IPS-NIHi7 (cell line): ENCODE data around the gene FRMD8.

Experiments
- DNase-seq: peaks from one replicate; pipeline ENCODE4 v3.0.0; 2012; ENCODE audit warnings: mixed read lengths; ENCODE audit errors: extremely low spot score

Gene FRMD8

DNA sequence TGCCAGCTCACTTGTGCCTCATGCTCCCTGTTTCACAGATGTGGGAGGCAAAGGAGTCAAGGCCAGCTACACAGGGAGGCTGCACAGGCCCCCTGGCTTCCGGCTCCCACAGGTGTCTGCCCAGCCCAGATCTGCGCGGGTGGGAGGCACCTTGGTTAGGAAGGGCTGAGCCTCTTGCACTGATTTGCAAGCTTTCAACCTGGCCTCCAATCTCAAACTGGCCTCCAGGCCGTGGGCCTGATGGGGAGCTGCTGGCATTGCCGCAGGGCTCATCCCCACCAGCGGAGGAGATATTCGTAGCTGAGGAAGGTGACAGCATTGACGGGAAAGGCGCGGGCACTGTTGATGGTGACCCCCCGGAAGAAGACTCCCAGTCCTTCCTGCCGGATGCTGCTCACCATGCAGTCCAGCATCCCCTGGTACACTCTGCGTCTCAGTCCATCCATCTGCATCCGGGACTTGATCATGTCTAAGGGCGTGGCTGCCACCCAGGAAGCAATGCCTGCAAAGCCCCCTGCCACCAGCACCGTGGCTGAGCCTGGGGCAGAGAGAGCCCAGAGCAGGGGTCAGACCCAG, 10.2 kb upstream of the FRMD8 start:
- DNase-seq, result no peak

DNA sequence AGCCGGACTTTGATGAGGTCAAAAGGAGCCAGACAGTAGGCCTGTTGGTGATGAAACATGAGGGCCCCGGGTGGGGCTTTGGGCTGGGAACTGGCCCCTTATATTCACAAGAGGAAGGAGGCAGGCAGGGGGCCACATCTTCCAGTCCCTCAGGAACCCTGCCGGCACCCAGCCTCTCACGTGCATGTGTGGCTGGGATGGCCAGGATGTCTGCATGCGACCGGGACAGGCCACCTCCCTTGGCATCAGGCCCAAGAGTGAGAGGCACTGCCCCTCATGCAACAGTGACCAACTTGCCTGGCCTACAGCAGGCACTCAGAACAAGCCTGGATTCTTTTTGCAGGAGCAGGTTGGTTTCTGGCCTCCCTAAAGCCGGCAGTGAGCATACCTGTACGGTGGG, 9.4 kb upstream of the FRMD8 start:
- DNase-seq, result no peak

DNA sequence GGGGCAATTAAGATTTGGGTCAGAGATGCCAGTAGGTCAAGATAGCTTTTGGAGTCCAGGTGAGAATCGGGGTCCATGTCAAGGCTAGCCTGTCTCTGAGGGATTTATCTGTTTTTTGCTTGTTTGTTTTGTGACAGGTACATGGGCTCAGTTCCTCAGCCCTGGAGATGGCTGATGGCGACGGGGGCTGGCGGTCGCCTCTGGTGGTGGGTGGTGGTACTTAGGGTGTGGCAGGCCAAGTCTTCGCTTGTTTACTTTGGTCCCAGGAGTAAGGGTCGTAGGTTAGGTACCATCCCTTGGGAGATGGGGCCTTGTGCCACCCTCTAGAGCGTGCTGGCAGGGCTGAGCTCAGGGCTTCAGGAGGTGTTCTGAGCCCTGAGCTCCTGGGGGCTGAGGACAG, 8.7 kb upstream of the FRMD8 start:
- DNase-seq, result no peak

DNA sequence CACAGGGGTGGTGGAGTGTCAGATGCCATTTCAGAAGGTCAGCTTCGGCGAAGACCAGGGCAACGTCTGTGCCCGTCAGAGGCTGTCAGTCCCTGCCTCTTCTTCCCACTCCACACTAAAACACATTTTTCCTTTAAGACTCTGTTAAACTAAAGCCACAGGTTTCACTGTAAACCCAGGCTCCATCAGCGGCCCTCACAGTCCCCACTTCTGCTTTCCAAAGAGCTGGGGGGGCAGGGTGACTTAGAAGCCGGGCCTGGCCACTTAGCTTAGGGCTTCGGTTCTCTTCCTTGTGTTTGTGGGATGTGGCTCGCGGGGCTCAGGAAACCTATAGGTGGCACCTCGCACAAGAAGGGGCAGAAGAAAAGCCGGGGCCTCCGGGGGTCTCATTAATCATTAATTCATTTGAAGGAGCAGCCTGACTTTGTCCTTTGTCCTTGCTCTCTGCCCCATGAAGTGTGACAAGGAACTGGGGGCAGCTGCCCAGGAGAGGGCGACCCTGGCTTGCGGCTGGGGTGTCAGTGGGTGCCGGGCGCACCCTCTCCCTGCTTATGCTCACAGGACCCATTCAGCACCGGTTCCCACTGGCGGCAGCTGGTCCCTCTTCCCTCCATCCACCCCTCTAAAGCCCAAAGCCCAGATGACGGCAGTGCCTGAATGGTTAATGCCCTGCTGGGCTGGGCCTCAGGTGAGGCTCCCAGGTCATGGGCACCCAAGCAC, 8.1 kb upstream of the FRMD8 start:
- DNase-seq, result no peak

DNA sequence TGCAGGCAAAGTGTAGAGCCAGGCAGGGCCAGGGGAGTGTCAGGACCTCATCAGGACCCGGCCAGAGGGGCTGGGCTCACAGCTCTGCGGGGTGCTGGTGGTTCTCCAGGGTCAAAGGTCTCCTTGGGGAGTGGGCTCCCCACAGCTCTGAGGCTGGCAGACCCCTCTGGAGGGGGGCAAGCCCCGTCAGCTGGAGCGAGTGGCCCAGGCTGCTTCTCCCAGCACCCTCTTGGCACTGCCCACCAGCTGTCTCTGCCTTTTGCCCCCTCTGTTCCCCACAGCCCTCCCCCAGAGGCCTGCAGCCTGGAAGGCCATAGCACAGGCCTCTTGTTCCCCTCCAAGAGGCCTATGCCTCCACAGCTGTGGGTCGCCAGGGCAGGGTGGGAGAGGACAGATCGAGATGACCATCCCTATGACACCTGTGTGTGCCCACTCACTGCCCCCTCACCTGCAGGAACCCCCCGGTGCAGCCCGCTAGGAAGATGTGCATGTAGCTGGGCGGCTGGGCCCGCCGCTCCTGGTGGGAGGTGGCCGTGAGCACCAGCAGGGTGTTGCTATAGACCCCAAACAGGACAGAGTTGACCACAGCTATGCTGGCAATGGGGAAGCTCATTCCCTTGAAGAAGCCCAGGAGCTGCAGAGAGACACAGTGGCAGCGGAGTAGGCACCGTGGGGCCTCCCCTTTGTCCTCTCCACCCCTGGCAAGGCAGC, 7.4 kb upstream of the FRMD8 start:
- DNase-seq, result no peak

DNA sequence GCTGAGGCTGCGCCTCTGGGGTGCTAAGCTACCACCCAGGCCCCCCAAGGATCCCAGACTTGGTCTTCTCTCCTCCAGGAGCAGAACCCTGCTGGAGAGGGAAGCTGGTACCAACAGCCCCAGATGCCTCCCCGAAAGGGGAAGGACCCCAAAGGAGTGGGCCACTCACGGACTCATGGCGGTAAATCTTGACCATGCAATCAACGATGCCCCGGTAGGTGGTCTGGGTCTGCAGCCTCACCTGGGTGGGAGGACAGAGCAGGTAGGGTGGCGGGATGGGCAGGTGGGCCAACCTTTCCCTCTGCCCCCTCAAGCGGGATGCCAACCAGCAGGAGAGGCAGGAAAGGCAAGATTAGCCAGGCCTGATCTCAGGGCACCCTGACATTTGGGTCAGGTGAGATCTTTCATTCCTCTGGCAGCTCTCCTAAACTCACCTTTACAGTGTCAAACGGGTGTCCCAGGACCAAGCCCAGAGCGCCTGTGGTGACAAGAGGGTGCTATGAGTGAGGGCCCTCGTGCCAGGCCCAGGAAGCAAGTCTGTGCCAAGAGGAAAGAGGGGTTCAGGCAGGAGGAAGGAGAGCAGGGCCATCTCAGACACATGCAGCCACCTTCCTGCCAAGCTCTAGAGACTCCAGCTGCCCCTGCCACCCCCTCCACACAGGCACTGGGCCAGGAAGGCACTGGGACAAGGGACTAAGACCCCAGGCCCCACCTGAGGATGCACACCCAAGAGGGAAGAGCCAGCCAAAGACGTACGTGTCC, 6.6 kb upstream of the FRMD8 start:
- no peak for DNase-seq

DNA sequence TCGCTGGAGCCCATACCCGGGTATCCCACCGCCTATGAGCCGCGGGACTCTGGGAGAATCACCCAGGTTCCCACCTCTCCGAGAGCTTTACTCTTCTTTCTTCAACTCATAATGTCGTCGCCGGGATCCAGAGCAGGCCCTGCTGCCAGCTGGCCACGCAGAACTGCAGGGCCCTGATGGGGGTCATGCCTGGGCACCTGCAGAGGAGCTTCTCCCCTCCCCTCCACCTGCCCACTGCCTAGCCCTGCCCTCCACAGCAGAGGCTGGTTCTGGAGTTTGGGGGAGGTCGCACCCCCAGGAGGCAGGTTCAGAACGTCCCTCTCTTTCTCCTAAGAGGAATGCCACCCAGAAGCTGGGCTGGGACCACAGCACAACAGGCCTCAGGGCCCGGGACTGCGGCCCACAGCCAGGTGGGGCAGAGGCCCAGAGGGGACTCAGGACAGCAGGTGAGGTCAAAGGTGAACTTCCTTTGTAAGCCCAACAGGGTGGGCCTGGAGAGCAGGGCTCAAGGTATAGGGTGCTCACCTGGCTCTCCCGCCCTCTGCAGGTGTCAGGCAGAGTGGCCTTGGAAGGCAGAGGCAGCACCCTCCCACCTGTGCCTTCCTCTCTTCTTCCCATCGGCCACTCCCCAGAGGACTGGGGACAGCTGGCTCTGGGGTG, 5.8 kb upstream of the FRMD8 start:
- no peak for DNase-seq

DNA sequence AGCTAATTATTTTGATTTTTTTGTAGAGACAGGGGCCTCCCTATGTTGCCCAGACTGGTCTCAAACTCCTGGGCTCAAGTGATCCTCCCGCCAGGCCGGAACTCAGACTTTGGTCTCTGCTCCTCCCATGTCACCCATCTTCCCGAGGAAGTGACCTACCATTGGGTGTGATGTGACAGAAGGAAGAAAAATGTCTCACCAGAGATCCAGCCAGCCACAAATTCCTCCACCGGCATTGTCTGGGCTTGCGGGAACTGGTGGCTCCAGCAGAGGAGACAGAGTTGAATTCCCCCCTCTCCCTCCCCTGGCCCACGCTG, 4.8 kb upstream of the FRMD8 start:
- no peak for DNase-seq

DNA sequence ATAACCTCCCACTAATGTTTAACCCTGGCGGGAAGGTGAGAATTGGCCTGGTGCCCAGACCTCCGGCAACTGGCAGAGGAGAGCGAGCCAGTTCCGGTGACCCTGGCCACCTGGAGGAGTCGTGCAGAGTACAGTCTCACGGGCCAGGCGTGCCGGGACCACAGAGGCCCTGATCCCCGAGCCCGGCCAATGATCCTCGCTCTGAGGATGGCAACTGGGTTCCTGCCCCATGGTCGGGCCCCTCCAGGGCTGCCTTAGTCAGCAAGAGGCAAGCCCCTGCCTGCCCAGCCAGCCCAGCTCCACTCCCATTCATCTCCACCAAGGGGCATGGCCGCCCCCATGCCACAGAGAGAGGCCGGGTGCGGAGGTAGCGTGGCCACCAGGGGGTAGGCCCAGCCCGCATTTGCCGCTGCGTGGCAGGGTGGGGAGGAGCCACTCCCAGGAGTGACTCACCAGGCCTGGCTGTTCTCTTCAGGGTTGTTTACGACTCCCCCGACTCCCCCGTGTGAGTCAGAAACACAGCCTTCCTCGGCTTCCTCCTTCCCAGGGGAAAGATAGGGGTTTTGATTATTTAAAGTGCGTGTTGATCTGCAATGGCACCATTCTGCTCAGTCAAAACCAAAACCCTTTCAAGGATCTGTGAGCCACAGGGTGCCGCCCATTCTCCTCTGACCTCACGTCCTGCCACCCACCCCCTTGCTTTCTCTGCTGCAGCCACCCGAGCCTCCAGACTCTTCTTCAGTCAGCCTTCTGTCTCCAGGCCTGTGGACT, 4.2 kb upstream of the FRMD8 start, which contains the start of gene SLC25A45:
Gene SLC25A45 (minus strand): TSS at position 614 of the 771 bp plus-strand sequence. CDS start 695 bp downstream, outside the sequence.
- peak; percentile 78 for DNase-seq

DNA sequence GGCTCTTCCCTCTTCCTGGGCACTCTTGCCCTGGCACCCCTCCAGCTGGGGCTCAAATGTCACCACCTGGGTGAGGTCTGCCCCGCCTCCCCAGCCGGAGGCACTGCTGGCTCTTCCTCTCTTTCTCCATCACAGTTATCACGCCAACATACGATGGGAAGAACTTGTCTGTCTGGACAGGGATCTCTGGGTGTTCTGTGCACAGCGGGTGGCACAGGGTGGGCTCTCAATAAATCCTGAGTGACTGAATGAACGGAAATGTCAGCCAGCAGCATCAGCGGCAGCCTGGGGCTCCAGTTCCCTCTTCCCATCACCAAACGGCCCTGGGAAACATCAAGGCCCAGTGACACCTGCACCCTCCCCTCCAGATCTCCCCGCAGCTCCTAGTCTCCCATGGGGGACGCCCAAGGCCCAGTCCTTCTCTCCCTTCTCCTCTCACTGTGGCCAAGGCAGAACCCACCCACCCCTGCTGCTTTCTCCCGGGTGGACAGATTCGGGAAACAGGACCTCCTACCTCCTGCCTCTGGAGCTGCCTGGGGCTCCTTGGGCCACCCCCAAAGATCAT, 3.6 kb upstream of the FRMD8 start:
- no peak for DNase-seq

DNA sequence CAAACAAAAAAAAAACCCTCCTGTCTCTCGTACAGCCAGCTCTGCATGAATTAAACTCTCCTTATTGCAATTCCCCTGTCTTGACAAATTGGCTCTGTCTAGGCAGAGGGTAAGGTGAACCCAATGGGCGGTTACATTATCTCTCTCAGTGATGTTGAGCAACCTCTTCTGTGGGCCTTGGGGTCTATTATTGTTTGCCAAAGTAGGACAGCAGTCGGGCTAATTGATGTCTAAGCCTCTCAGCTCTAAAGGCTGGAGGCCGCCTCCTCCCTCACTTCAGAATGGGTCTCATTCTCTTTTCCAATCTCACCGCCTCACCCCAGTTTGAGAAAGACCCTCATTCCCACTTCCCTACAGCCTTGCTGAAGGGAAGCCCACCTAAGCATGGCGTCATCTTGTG, 2.7 kb upstream of the FRMD8 start:
- no peak for DNase-seq

DNA sequence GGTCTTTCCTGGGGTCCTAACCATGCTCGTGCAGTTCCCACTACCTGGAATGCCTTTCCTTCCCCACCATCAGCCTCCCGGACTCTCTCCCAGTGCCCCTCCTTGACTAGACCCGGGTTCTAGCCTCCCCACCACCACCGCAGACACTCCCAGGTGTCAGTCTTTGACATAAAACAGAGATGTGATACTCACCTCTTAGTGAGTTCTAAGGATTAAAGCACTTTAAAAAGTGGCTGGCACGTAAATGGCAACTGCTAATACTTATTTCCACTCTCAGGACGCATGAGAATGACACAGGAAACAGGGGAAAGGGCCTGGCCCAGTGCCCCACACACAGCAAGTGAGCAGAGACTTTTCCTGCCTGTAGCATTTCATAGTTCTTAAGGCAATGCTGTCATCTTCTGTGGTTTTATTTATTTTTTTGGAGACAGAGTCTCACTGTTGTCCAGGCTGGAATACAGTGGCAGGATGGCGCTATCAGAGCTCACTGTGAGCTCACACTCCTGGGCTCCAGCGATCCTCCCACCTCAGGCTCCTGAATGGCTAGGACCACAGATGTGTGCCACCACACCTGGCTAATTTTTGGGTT, 2.0 kb upstream of the FRMD8 start:
- no peak for DNase-seq

DNA sequence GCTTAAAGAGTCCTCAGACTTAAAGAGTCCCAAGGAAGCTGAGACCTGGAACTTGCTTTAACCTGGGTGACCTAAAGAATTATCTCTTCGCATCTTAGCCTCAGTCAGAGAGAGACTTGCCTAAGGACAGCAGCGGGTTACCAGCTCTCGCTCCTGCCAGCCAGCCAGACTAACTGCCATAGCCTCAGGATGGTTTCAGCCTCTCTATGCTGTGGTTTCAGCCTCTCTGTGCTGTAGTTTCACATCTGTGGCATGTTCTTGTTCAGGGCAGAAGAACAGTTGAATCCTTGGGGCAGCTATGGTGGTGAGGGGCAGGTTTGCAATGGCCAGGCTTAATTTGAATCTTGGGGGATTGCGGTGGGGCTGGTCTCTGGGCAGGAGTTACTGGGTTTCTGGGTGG, 2.3 kb downstream of the FRMD8 start:
- no peak for DNase-seq

DNA sequence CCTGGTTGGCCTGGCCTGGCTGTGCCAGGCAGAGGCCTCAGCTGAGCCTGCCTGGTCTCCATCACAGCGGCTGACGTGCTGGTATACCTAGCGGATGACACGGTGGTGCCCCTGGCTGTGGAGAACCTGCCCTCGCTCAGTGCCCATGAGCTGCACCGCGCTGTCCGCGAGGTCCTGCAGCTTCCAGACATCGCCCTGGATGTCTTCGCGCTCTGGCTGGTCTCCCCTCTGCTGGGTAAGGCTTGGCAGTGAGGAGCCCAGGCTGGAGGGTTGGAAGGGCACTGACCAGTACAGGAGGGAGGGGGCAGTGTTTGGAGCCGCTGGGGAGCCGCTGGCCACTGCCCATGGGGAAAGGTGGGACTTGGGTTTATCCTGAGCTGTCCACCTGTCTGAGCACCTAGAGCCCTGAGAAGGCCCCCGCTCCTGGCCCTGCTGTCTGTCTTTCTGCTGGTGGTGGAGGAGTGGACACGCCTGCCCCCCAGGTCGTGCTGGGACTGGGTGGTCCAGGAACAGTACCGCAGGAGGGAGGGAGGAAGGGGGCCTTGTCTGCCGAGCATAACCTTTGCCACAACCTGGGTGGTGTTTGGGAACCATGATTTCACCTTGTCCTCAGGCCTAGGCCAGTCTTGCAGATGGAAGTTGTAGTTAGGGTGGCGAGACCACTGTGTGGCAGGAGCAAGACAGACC, 3.0 kb downstream of the FRMD8 start:
- DNase-seq, result no peak

DNA sequence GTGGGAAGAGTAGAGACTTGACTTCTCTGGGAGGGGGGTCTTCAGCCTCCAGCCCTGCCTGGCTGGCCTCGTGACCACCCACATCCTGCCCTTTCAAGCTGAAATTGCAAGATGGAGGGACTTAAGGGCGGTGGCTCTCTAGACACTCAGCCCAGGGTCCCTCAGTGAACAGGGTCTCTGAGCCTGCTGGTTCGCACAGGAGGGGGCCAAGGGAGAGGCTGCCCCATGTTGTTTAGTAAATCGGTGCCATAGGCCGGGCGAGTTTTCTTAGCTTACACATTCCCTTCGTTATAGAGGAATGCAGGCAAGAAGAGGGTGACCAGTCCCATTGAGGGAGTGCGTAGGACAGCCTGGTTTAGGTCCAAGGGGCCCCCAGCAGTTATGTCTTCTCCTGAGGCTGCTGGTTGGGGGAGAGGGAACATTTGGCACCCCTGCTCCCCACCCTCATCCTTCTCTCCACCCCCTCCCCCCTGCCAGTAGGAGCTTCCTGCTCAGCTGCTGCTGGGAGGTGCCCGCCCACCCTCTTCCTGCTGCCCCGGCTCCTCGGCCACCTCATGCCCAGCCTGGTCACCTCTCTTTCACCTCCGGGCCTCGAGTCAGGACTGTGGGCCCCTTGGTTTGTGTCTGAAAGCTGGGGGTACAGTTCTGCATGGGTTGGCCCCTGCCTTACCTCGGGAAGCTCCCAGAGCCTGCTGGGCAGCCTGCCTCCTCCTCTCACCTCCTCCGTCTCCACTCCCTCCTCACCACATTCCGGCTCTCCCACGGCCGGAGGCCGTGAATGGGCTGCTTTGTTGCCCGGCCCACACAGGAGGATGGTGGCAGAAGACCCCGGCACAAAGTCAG, 3.9 kb downstream of the FRMD8 start:
- no peak for DNase-seq

DNA sequence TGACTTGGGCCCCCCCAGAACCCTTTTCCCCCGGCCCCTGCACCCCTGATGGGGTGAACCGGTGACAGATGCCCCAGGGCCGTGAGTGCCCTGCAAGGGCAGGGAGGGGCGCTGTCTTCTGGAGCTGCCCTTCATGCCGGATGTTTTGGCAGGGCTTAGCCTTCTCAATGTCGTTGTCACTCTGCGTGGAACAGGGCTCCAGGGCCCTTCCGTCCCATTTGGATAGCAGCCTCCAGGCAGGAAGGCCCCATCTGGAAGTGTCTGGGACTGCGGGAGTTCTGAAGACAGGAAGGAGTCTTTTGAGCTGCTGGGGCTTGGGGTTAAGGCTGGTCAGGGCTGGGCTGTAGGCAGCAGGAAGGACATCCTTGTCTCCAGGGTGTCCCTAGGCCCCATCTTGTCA, 4.6 kb downstream of the FRMD8 start:
- peak; percentile 55 for DNase-seq

DNA sequence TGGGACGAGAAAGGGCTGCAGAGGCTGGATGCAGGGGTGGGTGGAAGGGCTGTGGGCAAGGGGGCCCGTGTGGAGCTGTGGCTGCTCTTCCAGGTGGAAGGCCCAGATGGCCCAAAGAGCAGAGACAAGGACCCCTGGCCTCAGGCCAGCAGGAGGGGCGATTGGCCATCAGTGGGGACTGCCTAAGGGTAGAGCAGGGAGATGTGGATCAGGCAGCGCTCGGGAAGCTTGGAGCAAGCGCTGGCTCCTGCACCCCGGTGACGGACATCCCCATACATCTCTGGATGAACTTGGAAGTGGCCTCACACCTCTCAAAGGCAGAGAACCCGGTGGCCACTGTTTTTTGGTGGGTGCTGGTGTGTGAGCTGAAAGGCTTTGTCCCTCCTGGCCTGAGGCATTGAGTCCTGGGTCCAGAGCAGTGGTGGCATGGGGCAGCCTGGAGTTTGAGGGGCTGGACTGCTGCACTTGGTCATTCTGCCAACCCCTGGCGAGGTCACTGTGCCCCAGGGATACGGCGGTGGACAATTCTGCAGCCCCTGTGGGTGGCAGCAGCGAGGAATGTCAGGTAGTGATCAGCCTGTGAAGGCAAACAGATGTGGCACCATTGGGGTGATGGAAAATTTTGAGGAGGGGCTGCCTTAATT, 5.9 kb downstream of the FRMD8 start:
- DNase-seq, result no peak

DNA sequence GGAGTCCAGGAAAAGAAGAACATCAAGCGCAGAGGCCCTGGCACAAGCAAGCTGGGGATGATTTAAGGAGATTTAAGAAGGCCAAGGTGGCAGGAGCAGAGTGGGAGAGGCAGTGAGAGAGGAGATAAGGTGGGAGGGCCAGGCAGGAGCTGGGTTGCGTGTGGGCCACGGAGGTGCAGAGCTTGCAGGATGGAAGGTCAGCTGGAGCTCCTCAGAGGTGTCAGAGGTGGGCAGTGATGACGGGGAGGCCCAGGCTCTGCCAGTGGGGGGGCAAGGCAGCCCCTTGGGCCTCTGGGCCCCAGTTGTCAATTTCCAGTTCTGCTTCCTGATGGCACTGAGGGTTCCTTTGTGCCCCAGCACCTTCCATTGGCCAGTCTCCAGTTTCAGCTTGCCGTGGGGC, 6.5 kb downstream of the FRMD8 start:
- no peak for DNase-seq
